Activated T-cell treated with anti-CD3 and anti-CD28 coated beads for 48 hours (primary cell): ENCODE data around the gene ANKRD42.

Experiments
- DNase-seq: peaks from one replicate; pipeline ENCODE4 v3.0.0-alpha.2; 2020; ENCODE audit warnings: low read depth

ANKRD42 gene

GRCh38 chr11:83193315-83194280 is at the start of gene ANKRD42:
Gene ANKRD42 (plus strand): TSS chr11:83193712. CDS start chr11:83194671, 959 bp downstream.
- DNase-seq = peak; percentile 80

- no peak for DNase-seq
Measured at GRCh38 chr11:83147895-83148294, 45.6 kb upstream of the ANKRD42 start.

GRCh38 chr11:83150450-83150849 is 43.1 kb upstream of the ANKRD42 start:
- no peak for DNase-seq

GRCh38 chr11:83151274-83151977 is 42.1 kb upstream of the ANKRD42 start:
- no peak for DNase-seq

GRCh38 chr11:83152264-83152663 is 41.2 kb upstream of the ANKRD42 start:
- DNase-seq = no peak

GRCh38 chr11:83153764-83154163 is 39.7 kb upstream of the ANKRD42 start:
- no peak for DNase-seq

GRCh38 chr11:83156144-83156995 is 37.1 kb upstream of the ANKRD42 start:
- peak; percentile 95 for DNase-seq

GRCh38 chr11:83156996-83157593 is 36.4 kb upstream of the ANKRD42 start, which contains the start of gene PCF11:
Gene PCF11 (plus strand): TSS chr11:83157131. CDS start chr11:83157440, 309 bp downstream.
- no peak for DNase-seq

- DNase-seq = peak; percentile 37
Measured at GRCh38 chr11:83157594-83158356, 35.7 kb upstream of the ANKRD42 start.

- no peak for DNase-seq
Measured at GRCh38 chr11:83158357-83158786, 35.1 kb upstream of the ANKRD42 start.

GRCh38 chr11:83158965-83159901 is 34.3 kb upstream of the ANKRD42 start:
- DNase-seq = no peak

GRCh38 chr11:83159902-83160865 is 33.3 kb upstream of the ANKRD42 start:
- DNase-seq = no peak

GRCh38 chr11:83161610-83162199 is 31.8 kb upstream of the ANKRD42 start:
- DNase-seq = no peak

- DNase-seq = no peak
Measured at GRCh38 chr11:83162377-83162776, 31.1 kb upstream of the ANKRD42 start.

GRCh38 chr11:83166193-83166866 is 27.2 kb upstream of the ANKRD42 start:
- no peak for DNase-seq

- no peak for DNase-seq
Measured at GRCh38 chr11:83168756-83169155, 24.8 kb upstream of the ANKRD42 start.

- no peak for DNase-seq
Measured at GRCh38 chr11:83170865-83171264, 22.6 kb upstream of the ANKRD42 start.
